ENCODE data around the gene ATM. TPM values are rescaled to one million over a fixed set of nuclear protein-coding genes. Genes with fewer than 3 reads are reported as not detected.
A peak's percentile ranks its signal among the peaks of the same experiment; 100 is the strongest.
"Not testable (repeated sequence)": the region's sequence is repeated elsewhere in the genome, so short reads cannot be mapped to it uniquely, and the experiment has no call there.

ATM gene
- polyA plus RNA-seq, 1 experiment: 12.8 TPM

- no peak for TF ChIP-seq CTCF (IDR thresholded peaks at IDR 0.05; ENCODE audit: insufficient read depth, low read depth, low read length)
- CTCF ChIA-PET: no interaction called here
- Histone ChIP-seq H3K4me3 (ENCODE audit: low read depth, low read length) (no peak overlapping the region), H3K36me3 (ENCODE audit: control insufficient read depth, insufficient read depth, low read length) (no peaks in the 10 kb centered on the region), H3K27me3 (ENCODE audit: control insufficient read depth, insufficient read depth, low read length) (no peaks in the 10 kb centered on the region)
- POLR2A ChIA-PET: no interaction called here
- DNase-seq (ENCODE audit: low read depth): no peak
Measured at GRCh38 chr11:108402241-108402640, 179.4 kb downstream of the ATM start.

DNA sequence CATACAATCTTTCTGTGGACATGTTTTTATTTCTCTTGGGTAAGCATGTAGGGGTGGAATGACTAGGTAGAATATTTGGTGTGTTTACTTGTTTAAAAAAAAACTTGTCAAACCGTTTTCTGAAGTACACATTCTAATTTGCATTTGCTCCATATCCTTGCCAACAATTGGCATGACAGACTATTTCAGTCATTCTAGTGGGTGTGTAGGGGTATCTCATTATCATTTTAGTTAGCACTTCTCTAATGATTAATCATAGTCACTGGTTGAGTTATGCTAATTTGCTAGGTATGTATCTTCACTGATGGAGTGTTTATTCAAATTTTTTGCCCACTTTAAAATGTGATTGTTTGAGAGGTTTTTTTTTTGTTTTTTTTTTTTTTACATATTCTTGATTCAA lies 180.2 kb downstream of the ATM start:
- CTCF ChIA-PET: no interaction called here
- Histone ChIP-seq H3K36me3 (ENCODE audit: control insufficient read depth, insufficient read depth, low read length) (no peaks in the 10 kb centered on the region), H3K4me3 (ENCODE audit: low read depth, low read length) (no peak overlapping the region), H3K27me3 (ENCODE audit: control insufficient read depth, insufficient read depth, low read length) (no peaks in the 10 kb centered on the region)
- POLR2A ChIA-PET: no interaction called here
- TF ChIP-seq CTCF (IDR thresholded peaks at IDR 0.05; ENCODE audit: insufficient read depth, low read depth, low read length): no peak
- no peak for DNase-seq (ENCODE audit: low read depth)

- DNase-seq (ENCODE audit: low read depth): no peak
- CTCF ChIA-PET: no interaction called here
- H3K27me3 ChIP-seq (ENCODE audit: control insufficient read depth, insufficient read depth, low read length): no peaks in the 10 kb centered on the region
Measured at GRCh38 chr11:108405706-108406105, 182.8 kb downstream of the ATM start.

GRCh38 chr11:108414958-108415357 lies 192.1 kb downstream of the ATM start:
- ChIA-PET POLR2A (no interaction called here), CTCF (no interaction called here)
- no peak for TF ChIP-seq CTCF (IDR thresholded peaks at IDR 0.05; ENCODE audit: insufficient read depth, low read depth, low read length)

More at GRCh38 chr11:108405706-108406105, 182.8 kb downstream of the ATM start:
- Histone ChIP-seq H3K4me3 (ENCODE audit: low read depth, low read length) (no peak overlapping the region), H3K36me3 (ENCODE audit: control insufficient read depth, insufficient read depth, low read length) (no peaks in the 10 kb centered on the region)
- no peak for TF ChIP-seq CTCF (IDR thresholded peaks at IDR 0.05; ENCODE audit: insufficient read depth, low read depth, low read length)
- POLR2A ChIA-PET: no interaction called here

GRCh38 chr11:108417551-108417950 lies 194.7 kb downstream of the ATM start:
- TF ChIP-seq CTCF (IDR thresholded peaks at IDR 0.05; ENCODE audit: insufficient read depth, low read depth, low read length): peak; percentile 40
- DNase-seq (ENCODE audit: low read depth); POLR2A ChIA-PET; CTCF ChIA-PET; H3K36me3 ChIP-seq (ENCODE audit: control insufficient read depth, insufficient read depth, low read length); H3K27me3 ChIP-seq (ENCODE audit: control insufficient read depth, insufficient read depth, low read length); H3K4me3 ChIP-seq (ENCODE audit: low read depth, low read length): not testable (repeated sequence)

More at GRCh38 chr11:108414958-108415357, 192.1 kb downstream of the ATM start:
- no peak for DNase-seq (ENCODE audit: low read depth)
- Histone ChIP-seq H3K27me3 (ENCODE audit: control insufficient read depth, insufficient read depth, low read length) (no peaks in the 10 kb centered on the region), H3K4me3 (ENCODE audit: low read depth, low read length) (no peak overlapping the region), H3K36me3 (ENCODE audit: control insufficient read depth, insufficient read depth, low read length) (no peaks in the 10 kb centered on the region)

Small RNA genes lying within 50 kb of the gene (small RNA-seq; reads per million reads assigned to genes)
- not detected for gene RF00019 (ENCODE audit: insufficient read length, low read depth, low replicate concordance)

Other genes with a start within 250 kb of the ATM start
- gene CUL5, start 214.2 kb upstream of the ATM start, polyA plus RNA-seq (2011; rRNA removed): 16.8 and 20.8 TPM in 2 replicates
- gene ACAT1, start 101.5 kb upstream of the ATM start, polyA plus RNA-seq (2011; rRNA removed): 43.4 and 76.2 TPM in 2 replicates
- gene NPAT, start 429 bp upstream of the ATM start, polyA plus RNA-seq (2011; rRNA removed): 3.8 and 7.2 TPM in 2 replicates
- 0.18 and 0.54 TPM in 2 replicates for gene C11orf65, start 244.5 kb downstream of the ATM start, polyA plus RNA-seq (2011; rRNA removed)